Measurements from ENCODE around the gene CCNC.
"Not testable (repeated sequence)": the region's sequence is repeated elsewhere in the genome, so short reads cannot be mapped to it uniquely, and the experiment has no call there.

Gene CCNC

GRCh38 chr6:99603421-99604165 lies 35.1 kb upstream of the CCNC start:
- in situ Hi-C loops (cut with MboI; ENCODE audit: low sequenced_read_pairs) = no loop called here

GRCh38 chr6:99602520-99603420 lies 34.3 kb upstream of the CCNC start:
- in situ Hi-C loops (cut with MboI; ENCODE audit: low sequenced_read_pairs) = no loop called here

- in situ Hi-C loops (cut with MboI; ENCODE audit: low sequenced_read_pairs) = not testable (repeated sequence)
These were observed 26.2 kb upstream of the CCNC start for GRCh38 chr6:99594696-99595095.

- in situ Hi-C loops (cut with MboI; ENCODE audit: low sequenced_read_pairs) = no loop called here
These were observed 24.4 kb upstream of the CCNC start for GRCh38 chr6:99592900-99593299.

GRCh38 chr6:99591673-99592364 lies 23.4 kb upstream of the CCNC start:
- in situ Hi-C loops (cut with MboI; ENCODE audit: low sequenced_read_pairs) = no loop called here

- in situ Hi-C loops (cut with MboI; ENCODE audit: low sequenced_read_pairs) = no loop called here
These were observed 22.5 kb upstream of the CCNC start for GRCh38 chr6:99590728-99591672.

- in situ Hi-C loops (cut with MboI; ENCODE audit: low sequenced_read_pairs) = no loop called here
These were observed 21.5 kb upstream of the CCNC start for GRCh38 chr6:99589907-99590493.

GRCh38 chr6:99589290-99589672 lies 20.8 kb upstream of the CCNC start:
- in situ Hi-C loops (cut with MboI; ENCODE audit: low sequenced_read_pairs) = no loop called here

- in situ Hi-C loops (cut with MboI; ENCODE audit: low sequenced_read_pairs) = no loop called here
These were observed 20.3 kb upstream of the CCNC start for GRCh38 chr6:99588618-99589289.

- in situ Hi-C loops (cut with MboI; ENCODE audit: low sequenced_read_pairs) = no loop called here
These were observed 19.3 kb upstream of the CCNC start for GRCh38 chr6:99587792-99588191.

GRCh38 chr6:99579781-99580180 lies 11.3 kb upstream of the CCNC start:
- in situ Hi-C loops (cut with MboI; ENCODE audit: low sequenced_read_pairs) = no loop called here

- in situ Hi-C loops (cut with MboI; ENCODE audit: low sequenced_read_pairs) = no loop called here
These were observed 7.2 kb upstream of the CCNC start for GRCh38 chr6:99575544-99576227.

GRCh38 chr6:99573980-99574617 lies 5.6 kb upstream of the CCNC start:
- in situ Hi-C loops (cut with MboI; ENCODE audit: low sequenced_read_pairs) = no loop called here

- in situ Hi-C loops (cut with MboI; ENCODE audit: low sequenced_read_pairs) = no loop called here
These were observed 5.3 kb downstream of the CCNC start for GRCh38 chr6:99563056-99563723.

GRCh38 chr6:99560668-99561067 lies 7.8 kb downstream of the CCNC start:
- in situ Hi-C loops (cut with MboI; ENCODE audit: low sequenced_read_pairs) = no loop called here

- in situ Hi-C loops (cut with MboI; ENCODE audit: low sequenced_read_pairs) = no loop called here
These were observed 9.4 kb downstream of the CCNC start for GRCh38 chr6:99559057-99559456.

- in situ Hi-C loops (cut with MboI; ENCODE audit: low sequenced_read_pairs) = no loop called here
These were observed 14.6 kb downstream of the CCNC start for GRCh38 chr6:99553888-99554287.
